Measurements from ENCODE around the gene EIF4G1. TPM values are rescaled to one million over a fixed set of nuclear protein-coding genes. Genes with fewer than 3 reads are reported as not detected.

Gene EIF4G1
- polyA plus RNA-seq, 3 donors, result 171 to 242 (median 221) TPM

DNA sequence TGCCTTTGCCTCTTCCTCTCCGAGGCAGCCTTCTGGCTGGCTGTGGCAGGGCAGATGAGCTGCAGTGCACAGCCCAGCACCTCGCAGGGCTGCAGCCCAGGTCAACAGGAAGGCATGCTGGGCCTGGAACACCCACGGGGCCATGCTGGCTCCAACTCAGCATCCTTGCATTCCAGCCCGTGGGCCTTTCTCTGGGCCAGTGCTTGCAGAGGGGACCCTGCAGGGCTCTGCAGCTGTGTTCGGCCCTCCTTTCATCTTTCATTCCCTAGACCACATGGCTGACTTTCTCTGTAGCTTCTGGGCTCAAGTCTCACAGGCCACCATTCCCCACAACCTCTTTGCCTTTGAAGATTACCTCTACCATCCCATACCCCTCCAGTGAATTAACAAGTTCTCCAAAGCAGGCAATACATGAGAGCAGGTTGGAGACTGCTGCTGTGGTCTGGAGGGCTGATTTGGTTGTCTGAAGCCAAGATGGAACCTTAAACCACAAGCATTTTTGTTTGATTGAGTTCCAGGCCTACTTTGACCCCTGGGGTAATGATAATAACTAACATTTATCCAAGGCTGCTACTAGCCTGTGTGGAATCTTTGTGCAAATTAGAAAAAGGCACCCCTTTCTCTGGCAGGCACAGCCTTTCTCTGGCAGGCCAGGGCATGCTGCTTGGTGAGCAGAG lies 28.9 kb downstream of the EIF4G1 start:
- DNase-seq (ENCODE audit: extremely low read depth in 1 of 11, low read depth in 9 of 11, low spot score in 4 of 11), result no peak

DNA sequence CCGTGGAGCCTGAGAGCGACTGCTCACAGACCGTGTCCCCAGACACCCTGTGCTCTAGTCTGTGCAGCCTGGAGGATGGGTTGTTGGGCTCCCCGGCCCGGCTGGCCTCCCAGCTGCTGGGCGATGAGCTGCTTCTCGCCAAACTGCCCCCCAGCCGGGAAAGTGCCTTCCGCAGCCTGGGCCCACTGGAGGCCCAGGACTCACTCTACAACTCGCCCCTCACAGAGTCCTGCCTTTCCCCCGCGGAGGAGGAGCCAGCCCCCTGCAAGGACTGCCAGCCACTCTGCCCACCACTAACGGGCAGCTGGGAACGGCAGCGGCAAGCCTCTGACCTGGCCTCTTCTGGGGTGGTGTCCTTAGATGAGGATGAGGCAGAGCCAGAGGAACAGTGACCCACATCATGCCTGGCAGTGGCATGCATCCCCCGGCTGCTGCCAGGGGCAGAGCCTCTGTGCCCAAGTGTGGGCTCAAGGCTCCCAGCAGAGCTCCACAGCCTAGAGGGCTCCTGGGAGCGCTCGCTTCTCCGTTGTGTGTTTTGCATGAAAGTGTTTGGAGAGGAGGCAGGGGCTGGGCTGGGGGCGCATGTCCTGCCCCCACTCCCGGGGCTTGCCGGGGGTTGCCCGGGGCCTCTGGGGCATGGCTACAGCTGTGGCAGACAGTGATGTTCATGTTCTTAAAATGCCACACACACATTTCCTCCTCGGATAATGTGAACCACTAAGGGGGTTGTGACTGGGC lies 30.3 kb downstream of the EIF4G1 start:
- no peak for DNase-seq (ENCODE audit: extremely low read depth in 1 of 11, low read depth in 9 of 11, low spot score in 4 of 11)

GRCh38 chr3:184345317-184346144 lies 31.1 kb downstream of the EIF4G1 start:
- DNase-seq (ENCODE audit: extremely low read depth in 1 of 11, low read depth in 9 of 11, low spot score in 4 of 11), result peak in 2 of 11 donors; percentile 46 to 51

GRCh38 chr3:184346480-184347190 lies 32.2 kb downstream of the EIF4G1 start:
- DNase-seq (ENCODE audit: extremely low read depth in 1 of 11, low read depth in 9 of 11, low spot score in 4 of 11), result no peak

DNA sequence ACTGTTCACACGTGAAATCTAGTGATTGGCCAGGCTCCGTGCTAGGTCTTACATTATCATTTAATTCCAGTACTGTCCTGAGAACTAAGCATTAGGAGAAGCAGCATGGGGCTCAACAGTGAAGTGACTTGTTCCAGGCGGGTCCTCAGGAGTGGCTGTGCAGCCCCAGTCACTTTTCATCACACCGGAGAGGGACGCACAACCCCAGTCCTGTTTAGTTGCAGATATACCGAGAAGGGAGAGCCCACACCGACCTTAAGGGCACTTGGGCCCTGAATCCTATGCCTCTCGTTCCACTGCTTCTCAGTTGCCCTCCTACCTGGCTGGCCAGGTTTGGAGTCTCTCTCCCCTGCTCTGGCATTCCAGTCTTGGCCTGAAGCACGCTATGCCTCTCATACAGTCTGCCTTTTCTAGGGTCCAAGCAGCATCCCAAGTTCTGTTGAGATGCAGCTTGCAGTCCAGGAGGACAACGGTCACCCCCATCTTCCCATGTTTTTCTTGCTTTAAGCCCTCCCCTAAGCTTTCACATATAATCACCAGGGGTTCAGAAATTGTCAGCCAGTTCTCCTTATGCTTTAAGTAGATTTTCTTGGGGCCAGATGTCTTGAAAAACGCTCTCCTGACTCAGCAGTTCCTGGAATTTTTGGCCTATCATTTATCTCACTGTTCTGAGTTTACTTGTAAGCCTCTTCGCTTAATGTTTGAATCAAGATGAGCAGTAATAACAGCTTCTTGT lies 33.1 kb downstream of the EIF4G1 start:
- no peak for DNase-seq (ENCODE audit: extremely low read depth in 1 of 11, low read depth in 9 of 11, low spot score in 4 of 11)

- DNase-seq (ENCODE audit: extremely low read depth in 1 of 11, low read depth in 9 of 11, low spot score in 4 of 11), result no peak
Observed at GRCh38 chr3:184348057-184348382, 33.6 kb downstream of the EIF4G1 start.

- no peak for DNase-seq (ENCODE audit: extremely low read depth in 1 of 11, low read depth in 9 of 11, low spot score in 4 of 11)
Observed at GRCh38 chr3:184349563-184350470, 35.4 kb downstream of the EIF4G1 start.

- DNase-seq (ENCODE audit: extremely low read depth in 1 of 11, low read depth in 9 of 11, low spot score in 4 of 11), result no peak
Observed at GRCh38 chr3:184350618-184351017, 36.2 kb downstream of the EIF4G1 start.

DNA sequence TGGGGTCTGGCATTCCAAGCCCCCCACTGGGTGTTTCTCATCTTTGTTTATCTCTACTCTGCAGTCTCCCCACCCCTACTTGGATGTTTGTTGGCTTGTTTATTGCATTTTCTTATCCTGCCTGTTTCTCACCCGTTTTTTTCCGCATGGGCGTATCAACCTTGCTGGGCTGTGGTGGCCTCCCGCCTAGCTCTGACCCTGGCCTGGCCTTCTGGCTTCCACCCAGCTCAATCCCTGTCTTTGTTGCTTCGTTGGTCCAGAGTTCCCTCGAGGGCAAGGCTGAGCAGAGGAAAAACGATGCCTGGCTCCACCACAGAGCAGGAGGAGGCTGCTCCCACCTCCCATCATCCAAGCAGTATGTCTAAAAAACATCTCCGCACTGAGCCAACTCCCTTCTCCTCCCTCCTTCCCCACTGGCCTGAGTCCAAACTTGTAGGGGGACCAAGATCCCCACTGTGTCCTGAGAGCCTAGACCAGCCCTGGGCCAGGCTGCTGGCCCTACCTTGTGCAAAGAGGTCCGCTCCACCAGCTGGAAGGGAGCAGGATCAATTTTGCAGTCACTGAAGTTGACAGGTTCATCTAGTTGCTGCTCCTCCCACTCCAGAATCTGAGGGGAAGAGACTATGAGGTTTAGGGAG lies 37.2 kb downstream of the EIF4G1 start:
- no peak for DNase-seq (ENCODE audit: extremely low read depth in 1 of 11, low read depth in 9 of 11, low spot score in 4 of 11)

DNA sequence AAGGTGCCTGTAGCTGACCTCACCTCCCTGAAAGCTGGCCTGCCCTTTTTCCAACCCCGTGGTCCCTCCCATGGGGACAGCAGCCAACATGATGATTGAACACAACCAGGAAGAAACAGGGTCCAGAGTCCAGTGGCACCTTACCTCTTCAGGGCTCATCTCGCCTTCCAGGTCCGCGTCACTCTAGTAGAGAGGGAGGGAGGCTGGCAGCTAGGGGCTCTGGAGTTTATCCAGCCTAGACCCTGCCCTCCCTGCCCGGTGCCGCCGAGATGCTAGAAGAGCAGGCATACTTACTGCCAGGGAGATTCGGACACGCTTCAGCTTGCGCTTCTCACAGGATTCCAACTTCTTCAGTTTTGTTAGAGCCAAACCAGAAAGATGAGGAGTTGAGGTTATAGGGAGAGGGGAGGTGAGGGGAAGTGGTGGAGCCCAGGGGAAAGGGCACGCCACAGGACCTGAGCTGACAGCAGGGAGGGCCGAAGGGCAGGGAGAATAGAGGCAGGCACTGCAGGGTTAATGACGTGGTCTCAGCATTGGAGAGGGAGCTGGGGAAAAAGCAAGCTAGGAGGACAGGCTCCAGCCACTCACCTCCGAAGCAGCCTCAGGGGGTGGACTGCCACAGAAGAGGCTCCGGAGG lies 37.9 kb downstream of the EIF4G1 start:
- no peak for DNase-seq (ENCODE audit: extremely low read depth in 1 of 11, low read depth in 9 of 11, low spot score in 4 of 11)

GRCh38 chr3:184352897-184353545 lies 38.6 kb downstream of the EIF4G1 start:
- DNase-seq (ENCODE audit: extremely low read depth in 1 of 11, low read depth in 9 of 11, low spot score in 4 of 11), result no peak

DNA sequence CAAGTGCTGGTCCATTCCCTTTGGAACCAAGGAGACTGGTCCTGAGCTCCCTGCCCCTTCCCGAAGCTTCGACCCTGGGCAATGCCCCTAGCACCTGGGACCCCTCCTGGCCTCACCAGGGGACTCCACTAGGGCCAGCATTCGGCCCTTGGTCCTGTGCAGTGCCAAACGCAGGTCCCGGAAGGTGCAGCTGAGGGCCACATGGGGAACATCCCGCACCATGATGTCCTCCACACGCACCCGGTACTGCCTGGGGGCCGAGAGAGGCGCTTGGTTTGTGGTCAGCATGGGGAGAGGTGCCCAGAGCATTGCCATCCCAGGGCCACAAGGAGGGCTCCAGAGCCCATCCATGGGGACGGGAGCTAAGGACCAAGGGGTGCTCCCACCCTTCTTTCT lies 39.1 kb downstream of the EIF4G1 start:
- no peak for DNase-seq (ENCODE audit: extremely low read depth in 1 of 11, low read depth in 9 of 11, low spot score in 4 of 11)

DNA sequence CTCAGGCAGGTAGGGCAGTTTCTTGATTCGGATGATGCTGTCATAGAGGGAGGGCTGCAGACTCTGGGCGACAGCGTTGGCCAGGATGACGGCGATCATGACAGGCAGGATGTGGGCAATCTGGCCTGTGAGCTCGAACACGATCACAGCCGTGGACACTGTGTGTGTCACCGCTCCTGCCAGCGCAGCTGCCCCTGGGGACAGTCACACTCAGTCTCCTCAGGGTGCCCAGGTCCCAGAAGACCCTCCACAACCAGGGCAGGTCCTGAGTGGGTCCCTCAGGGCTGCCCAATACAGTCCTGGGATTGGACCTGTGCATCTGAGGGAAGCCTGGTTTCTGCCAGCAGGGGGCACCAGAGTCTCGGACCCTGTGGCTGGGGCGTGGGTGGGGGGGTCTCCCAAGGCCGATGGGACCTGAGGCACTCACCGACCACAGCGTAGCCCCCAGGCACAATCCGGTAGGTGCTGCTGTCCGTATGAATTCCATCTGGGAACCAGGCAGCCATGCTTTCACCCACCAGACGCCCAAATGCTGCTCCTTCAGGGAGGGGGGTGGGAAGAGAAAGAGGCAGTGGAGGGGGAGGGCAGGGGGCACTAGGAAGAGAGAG lies 39.8 kb downstream of the EIF4G1 start:
- no peak for DNase-seq (ENCODE audit: extremely low read depth in 1 of 11, low read depth in 9 of 11, low spot score in 4 of 11)

GRCh38 chr3:184354754-184355153 lies 40.3 kb downstream of the EIF4G1 start:
- DNase-seq (ENCODE audit: extremely low read depth in 1 of 11, low read depth in 9 of 11, low spot score in 4 of 11), result no peak

GRCh38 chr3:184355261-184356040 lies 41.0 kb downstream of the EIF4G1 start:
- DNase-seq (ENCODE audit: extremely low read depth in 1 of 11, low read depth in 9 of 11, low spot score in 4 of 11), result no peak
